Left lung (tissue), 14 donors: ENCODE data around the gene CFAP91. TPM values are rescaled to one million over a fixed set of nuclear protein-coding genes. Genes with fewer than 3 reads are reported as not detected.
A peak's percentile ranks its signal among the peaks of the same experiment; 100 is the strongest.

Experiments used
- ATAC-seq: fragments of 200-7000 bp; cut with Tn5 transposase; one replicate; pipeline ENCODE4 v1.9.1; 2020; ENCODE audit warnings: moderate library complexity
- DNase-seq, 4 donors: peaks; one replicate each; pipeline ENCODE4 v3.0.0-alpha.2; 2013 to 2020
- H3K27ac ChIP-seq, 2 donors: fragments of 200-600 bp; sonication (generic) in 1 of 2; one replicate each; pipeline versions ENCODE4 v1.5.0 to v1.8.0; 2020 to 2021
- H3K27me3 ChIP-seq, 2 donors: fragments of 200-600 bp; sonication (generic) in 1 of 2; one replicate each; pipeline versions ENCODE4 v1.5.0 to v1.8.0; 2020 to 2021
- H3K36me3 ChIP-seq, 2 donors: fragments of 200-600 bp; sonication (generic) in 1 of 2; one replicate each; pipeline versions ENCODE4 v1.5.0 to v1.8.0; 2020 to 2021
- H3K4me1 ChIP-seq, 2 donors: fragments of 200-600 bp; one replicate each; pipeline ENCODE4 v1.8.0; 2021
- H3K4me3 ChIP-seq, 2 donors: fragments of 200-600 bp; sonication (generic) in 1 of 2; one replicate each; pipeline versions ENCODE4 v1.5.0 to v1.8.0; 2020 to 2021; ENCODE audit warnings: mild to moderate bottlenecking in 1 of 2
- H3K9me3 ChIP-seq, 2 donors: fragments of 200-600 bp; sonication (generic) in 1 of 2; one replicate each; pipeline versions ENCODE4 v1.5.0 to v1.8.0; 2020 to 2021
- intact Hi-C, 2 donors: fragments of 100-400 bp; cut with DNase I; formaldehyde crosslinking; loops; one replicate each; pipeline versions ENCODE4 v1.11.2 to v1.14.2; 2022
- long read RNA-seq, 12 donors: library from polyadenylated mRNA in 2 of 12; unstranded in 2 of 12; transcript quantifications; one replicate each; pipeline ENCODE4 v2.0.0 and lab custom pipeline, GENCODE V29; 2019 to 2026
- polyA plus RNA-seq, 6 donors: library from polyadenylated mRNA; unstranded; fragments of 120-200 nt; gene quantifications; one replicate each; pipeline ENCODE4 v1.2.1, GENCODE V29; 2013; ENCODE audit not compliant: insufficient read length in 6 of 6
- total RNA-seq, 2 donors: library from RNA; stranded (reverse); fragmentation: NEBNext Ultra II Directional; extraction: Animal tissue kit (Norgen Biotek cat#: 25700); gene quantifications; one replicate each; pipeline ENCODE4 v1.2.1, GENCODE V29; 2021
- TF ChIP-seq, protein P1 (sequence below), 2 donors: fragments of 200-600 bp; sonication (generic) in 1 of 2; IDR thresholded peaks; one replicate each; pipeline versions ENCODE4 v1.5.0 to v1.8.0; 2021; ENCODE audit warnings: antibody characterized with exemption in 2 of 2
- donor health status: DM: no; HTN: yes; CAD: no.
- donor health status: DM: no; HTN: no; CAD: no.

Gene CFAP91
- total RNA-seq (1 to 10 TPM; 1.1 to 5.6 TPM), polyA plus RNA-seq (10 to 100 TPM in 3 of 6 donors, 1 to 10 TPM in 3; 4.0 to 12.9 (median 10.4) TPM)
- long read RNA-seq, donor 1, full-length matches to known transcripts, result 1 of 1 reads
- long read RNA-seq, donor 1, partial matches to known transcripts, result 0 of 1 reads
- long read RNA-seq, donor 1, other reads (novel, unspliced or antisense), result 0 of 1 reads
- long read RNA-seq, donor 2, result 0 reads
- long read RNA-seq, donor 3, result 0 reads
- long read RNA-seq, donor 4, partial matches to known transcripts, result 1 of 1 reads
- long read RNA-seq, donor 4, other reads (novel, unspliced or antisense), result 0 of 1 reads
- long read RNA-seq, donor 5, result 0 reads
- long read RNA-seq, donor 6, result 0 reads
- long read RNA-seq, donor 7, result 0 reads
- long read RNA-seq, donor 8, result 0 reads
- long read RNA-seq, donor 9, result 0 reads
- long read RNA-seq, donor 10, full-length matches to known transcripts, result 1 of 1 reads
- long read RNA-seq, donor 10, partial matches to known transcripts, result 0 of 1 reads
- long read RNA-seq, donor 10, other reads (novel, unspliced or antisense), result 0 of 1 reads
- long read RNA-seq, donor 11, full-length matches to known transcripts, result 2 of 2 reads
- long read RNA-seq, donor 11, partial matches to known transcripts, result 0 of 2 reads
- long read RNA-seq, donor 11, other reads (novel, unspliced or antisense), result 0 of 2 reads
- long read RNA-seq, donor 12, result 0 reads

DNA sequence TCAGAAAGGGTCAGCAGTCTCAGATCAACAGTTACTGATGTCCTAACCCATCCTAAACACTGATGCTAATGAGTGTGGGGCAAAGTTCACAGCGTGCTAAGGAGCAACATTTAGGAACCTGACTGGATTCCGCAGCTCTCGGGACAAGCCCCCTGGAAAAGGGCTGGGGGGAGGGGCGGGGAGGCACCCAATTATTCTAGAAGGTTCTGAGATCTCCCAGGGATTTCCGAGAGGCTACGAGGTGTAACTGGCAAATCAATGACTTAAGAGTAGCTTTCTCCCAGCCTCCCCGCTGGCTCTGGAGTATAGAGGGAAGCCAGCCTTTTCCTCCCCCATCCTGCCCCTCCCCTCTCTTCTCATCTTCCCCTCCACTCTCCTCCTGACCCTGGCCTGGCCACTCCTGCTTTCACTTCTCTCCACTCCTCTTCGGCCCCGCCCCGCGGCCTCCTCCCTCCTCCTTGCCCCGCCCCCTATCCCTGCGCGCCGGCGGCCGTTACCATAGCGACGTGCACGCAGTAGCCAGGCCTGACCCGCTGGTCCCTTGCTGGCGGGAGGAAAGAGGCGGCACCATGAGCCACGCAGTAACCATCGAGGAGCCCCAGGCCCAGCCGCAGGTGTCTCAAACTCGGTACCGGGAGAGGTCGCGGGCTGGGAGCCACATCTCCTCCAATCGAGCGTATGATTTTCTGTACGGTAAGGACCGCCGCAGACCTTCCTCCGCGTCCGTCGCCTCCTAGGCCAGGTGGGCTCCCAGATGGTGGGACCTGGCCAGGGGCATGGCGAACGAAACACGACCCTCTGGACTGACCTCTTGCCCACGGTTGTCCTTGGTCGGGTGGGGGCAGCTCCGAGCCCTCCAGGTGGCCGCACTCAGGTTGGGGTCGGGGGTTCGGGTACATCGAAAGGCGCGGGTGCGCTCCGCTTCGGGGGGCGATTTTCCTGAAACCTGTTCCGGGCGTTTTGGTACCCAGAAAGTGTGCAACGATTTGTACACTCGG is at the start of gene CFAP91:
Gene CFAP91 (plus strand): TSS at position 493 of the 998 bp plus-strand sequence. CDS start 77 bp downstream, at position 570.
- Histone ChIP-seq H3K27ac (peak within 1 kb of the TSS in 1 of 2 donors; percentile 53), H3K27me3 (no peaks in the 10 kb centered on the region), H3K36me3 (no peaks in the 10 kb centered on the region), H3K4me1 (peaks cover 5 to 34% of the 10 kb centered on the region in 2 donors), H3K4me3 (peak within 1 kb of the TSS; percentile 31 to 51), H3K9me3 (peaks cover 0 to 7% of the 10 kb centered on the region in 2 donors)
- ATAC-seq (peak; percentile 100), DNase-seq (peak; percentile 88 to 100 (median 97))
- intact Hi-C loops, result no loop called here
- TF ChIP-seq, protein P1, sequence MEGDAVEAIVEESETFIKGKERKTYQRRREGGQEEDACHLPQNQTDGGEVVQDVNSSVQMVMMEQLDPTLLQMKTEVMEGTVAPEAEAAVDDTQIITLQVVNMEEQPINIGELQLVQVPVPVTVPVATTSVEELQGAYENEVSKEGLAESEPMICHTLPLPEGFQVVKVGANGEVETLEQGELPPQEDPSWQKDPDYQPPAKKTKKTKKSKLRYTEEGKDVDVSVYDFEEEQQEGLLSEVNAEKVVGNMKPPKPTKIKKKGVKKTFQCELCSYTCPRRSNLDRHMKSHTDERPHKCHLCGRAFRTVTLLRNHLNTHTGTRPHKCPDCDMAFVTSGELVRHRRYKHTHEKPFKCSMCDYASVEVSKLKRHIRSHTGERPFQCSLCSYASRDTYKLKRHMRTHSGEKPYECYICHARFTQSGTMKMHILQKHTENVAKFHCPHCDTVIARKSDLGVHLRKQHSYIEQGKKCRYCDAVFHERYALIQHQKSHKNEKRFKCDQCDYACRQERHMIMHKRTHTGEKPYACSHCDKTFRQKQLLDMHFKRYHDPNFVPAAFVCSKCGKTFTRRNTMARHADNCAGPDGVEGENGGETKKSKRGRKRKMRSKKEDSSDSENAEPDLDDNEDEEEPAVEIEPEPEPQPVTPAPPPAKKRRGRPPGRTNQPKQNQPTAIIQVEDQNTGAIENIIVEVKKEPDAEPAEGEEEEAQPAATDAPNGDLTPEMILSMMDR (IDR thresholded peaks at IDR 0.05), result no peak

DNA sequence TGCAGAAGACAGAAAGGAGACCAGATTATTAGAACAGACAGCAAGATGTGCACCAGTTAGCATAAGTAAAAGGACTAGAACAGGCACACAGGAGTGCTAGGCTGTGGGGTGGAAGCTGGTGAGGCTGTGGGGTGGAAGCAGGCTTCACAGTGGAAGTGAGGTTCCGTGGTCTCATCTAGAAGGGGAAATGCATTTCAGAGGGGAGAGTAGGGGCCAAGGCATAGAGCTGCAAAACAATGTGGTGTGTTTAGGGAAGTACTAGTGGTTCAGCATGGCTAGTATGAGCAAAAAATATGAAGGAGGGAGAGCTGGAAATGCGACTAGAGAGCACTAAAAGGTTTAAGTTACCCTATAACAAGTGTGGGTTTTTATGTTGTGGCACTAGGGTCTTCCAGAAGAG is 48.9 kb upstream of the CFAP91 start:
- Histone ChIP-seq H3K27me3 (no peaks in the 10 kb centered on the region), H3K27ac (no peak overlapping the region), H3K9me3 (no peaks in the 10 kb centered on the region), H3K4me3 (no peak overlapping the region), H3K36me3 (no peaks in the 10 kb centered on the region), H3K4me1 (peaks cover 0 to 3% of the 10 kb centered on the region in 2 donors)
- intact Hi-C loops, result no loop called here
- TF ChIP-seq, protein P1 (IDR thresholded peaks at IDR 0.05), result no peak
- DNase-seq (no peak), ATAC-seq (peak; percentile 19)

DNA sequence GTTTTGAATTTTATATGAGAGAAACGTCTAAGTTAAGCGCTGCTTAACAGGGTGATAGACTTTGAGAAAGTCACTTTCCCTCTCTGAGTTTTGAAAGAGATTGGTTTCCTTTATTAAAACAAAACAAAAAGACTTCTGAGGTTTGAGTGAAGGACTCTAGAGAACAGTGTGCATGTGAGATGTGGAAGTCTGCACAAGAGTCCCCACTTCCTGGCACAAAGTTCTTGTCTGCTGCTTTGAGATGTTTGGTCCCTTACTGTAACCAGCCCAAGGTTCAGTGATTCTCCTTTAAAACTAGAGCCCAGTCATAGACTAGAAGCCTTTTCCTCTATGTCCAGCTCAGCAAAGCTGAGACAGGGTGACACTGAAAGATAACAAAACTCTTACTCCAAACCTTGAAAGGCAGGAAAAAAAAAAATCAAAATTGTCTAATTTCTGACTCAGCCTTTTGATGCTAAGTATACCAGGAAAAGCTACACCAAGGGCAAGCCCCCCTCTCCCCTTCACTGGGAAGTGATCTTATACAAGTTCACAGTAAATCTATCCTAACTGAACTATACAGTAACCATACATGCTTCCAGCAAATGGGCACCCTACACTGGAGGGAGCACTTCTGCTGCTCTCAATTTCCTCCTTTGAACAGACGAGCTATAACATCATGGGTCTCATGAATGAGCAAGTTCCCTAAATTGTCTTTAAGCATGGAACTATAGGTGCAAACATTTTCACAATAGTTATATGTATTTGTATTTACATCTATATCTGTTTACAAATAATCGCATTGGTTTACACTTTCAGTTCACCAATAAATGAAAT is 44.7 kb upstream of the CFAP91 start:
- peaks cover 0 to 11% of the 10 kb centered on the region in 2 donors for H3K4me1 ChIP-seq

DNA sequence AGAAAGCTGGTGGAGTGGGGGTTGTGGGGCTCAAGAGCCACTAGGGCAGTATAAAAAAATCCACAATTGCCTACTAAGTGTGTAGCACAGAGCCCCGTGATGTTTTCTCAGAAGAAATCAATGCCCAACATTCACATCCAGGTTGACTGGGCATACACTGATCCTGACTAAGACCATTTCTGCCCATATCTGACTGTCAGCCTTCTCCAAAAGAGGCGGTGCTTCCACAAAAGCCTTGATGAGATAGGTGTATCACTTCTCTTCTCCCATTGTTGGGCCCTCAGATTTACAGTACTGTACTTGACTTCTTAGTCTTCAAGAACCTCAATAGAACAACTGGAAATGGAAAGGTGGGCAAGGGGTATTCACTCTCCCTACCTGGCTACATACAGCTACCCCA is 43.8 kb upstream of the CFAP91 start:
- intact Hi-C loops, result no loop called here
- no peak overlapping the region for H3K4me3 ChIP-seq
- no peaks in the 10 kb centered on the region for H3K9me3 ChIP-seq
- H3K27ac ChIP-seq, result no peak overlapping the region
- TF ChIP-seq, protein P1 (IDR thresholded peaks at IDR 0.05), result no peak
- ATAC-seq (no peak), DNase-seq (no peak)
- no peaks in the 10 kb centered on the region for H3K36me3 ChIP-seq
- H3K4me1 ChIP-seq, result peaks cover 4 to 13% of the 10 kb centered on the region in 2 donors
- no peaks in the 10 kb centered on the region for H3K27me3 ChIP-seq

More for the DNA sequence above, 44.7 kb upstream of the CFAP91 start:
- H3K27me3 ChIP-seq, result no peaks in the 10 kb centered on the region
- H3K9me3 ChIP-seq, result no peaks in the 10 kb centered on the region
- no peaks in the 10 kb centered on the region for H3K36me3 ChIP-seq
- H3K27ac ChIP-seq, result no peak overlapping the region
- intact Hi-C loops, result no loop called here
- ATAC-seq (peak; percentile 58), DNase-seq (no peak)
- no peak overlapping the region for H3K4me3 ChIP-seq
- TF ChIP-seq, protein P1 (IDR thresholded peaks at IDR 0.05), result no peak
